IMR-90 (cell line): ENCODE measurements around the gene PBRM1. TPM values are rescaled to one million over a fixed set of nuclear protein-coding genes. Genes with fewer than 3 reads are reported as not detected.
A peak's percentile ranks its signal among the peaks of the same experiment; 100 is the strongest.

Experiments
- ATAC-seq: fragments of 200-7000 bp; cut with Tn5 transposase; 2 replicates; pipeline ENCODE4 v1.9.1; 2020; ENCODE audit warnings: low read depth, mild to moderate bottlenecking, moderate library complexity
- BruUV-seq: library from RNA; stranded (reverse); fragments of 400-500 nt; replicated peaks from 2 replicates; lab custom pipeline; 2021; lab: Mats Ljungman, UMichigan
- CTCF ChIA-PET: fragments of 300-600 bp; formaldehyde crosslinking; extraction: SDS; loops from one replicate; lab custom pipeline; 2021; ENCODE audit warnings: antibody characterized with exemption; lab: Yijun Ruan, JAX
- POLR2A ChIA-PET: fragments of 300-600 bp; sonication (Branson Sonifier 250); formaldehyde crosslinking; loops from one replicate; lab custom pipeline; 2022; ENCODE audit warnings: antibody characterized with exemption; ENCODE audit not compliant: unreplicated experiment; lab: Charles Lee
- DNase-seq: peaks from one replicate; pipeline ENCODE4 v3.0.0; 2013
- H2AFZ ChIP-seq: replicated peaks from 2 replicates; pipeline ENCODE3; 2013; ENCODE audit warnings: low read length, mild to moderate bottlenecking; ENCODE audit not compliant: poor library complexity
- H2AK5ac ChIP-seq: 2 replicates; pipeline ENCODE4 v1.6.1; 2013; ENCODE audit warnings: low read depth, low read length, inconsistent platforms
- H2AK9ac ChIP-seq: replicated peaks from 2 replicates; pipeline ENCODE3; 2013; ENCODE audit warnings: mild to moderate bottlenecking, low read depth, low read length, moderate library complexity; ENCODE audit not compliant: poor library complexity
- H2BK120ac ChIP-seq: 2 replicates; pipeline ENCODE4 v1.6.1; 2013; ENCODE audit warnings: low read depth, low read length, inconsistent platforms
- H2BK15ac ChIP-seq: 3 replicates; pipeline ENCODE4 v1.6.1; 2013; ENCODE audit warnings: low read depth, low read length, inconsistent platforms
- H2BK20ac ChIP-seq: 2 replicates; pipeline ENCODE4 v1.6.1; 2013; ENCODE audit warnings: low read depth, mild to moderate bottlenecking, inconsistent platforms, low read length, moderate library complexity
- H2BK5ac ChIP-seq: 2 replicates; pipeline ENCODE4 v1.6.1; 2013; ENCODE audit warnings: mild to moderate bottlenecking, low read depth, low read length, inconsistent platforms; ENCODE audit not compliant: poor library complexity, severe bottlenecking
- H3K14ac ChIP-seq: replicated peaks from 2 replicates; pipeline ENCODE4 v1.6.1; 2013; ENCODE audit warnings: low read depth, low read length, inconsistent platforms
- H3K18ac ChIP-seq: 2 replicates; pipeline ENCODE4 v1.6.1; 2013; ENCODE audit warnings: low read depth, low read length, control low read depth
- H3K23ac ChIP-seq: 2 replicates; pipeline ENCODE4 v1.6.1; 2013; ENCODE audit warnings: low read depth, low read length, inconsistent platforms
- H3K27ac ChIP-seq: 2 replicates; pipeline ENCODE4 v1.5.1; 2013; ENCODE audit warnings: mild to moderate bottlenecking, control low read depth, low read length; ENCODE audit not compliant: insufficient read depth
- H3K27me3 ChIP-seq: 2 replicates; pipeline ENCODE4 v1.6.1; 2013; ENCODE audit warnings: low read length; ENCODE audit not compliant: control insufficient read depth, insufficient read depth
- H3K36me3 ChIP-seq: 2 replicates; pipeline ENCODE4 v1.6.1; 2013; ENCODE audit warnings: low read length, mixed read lengths; ENCODE audit not compliant: control insufficient read depth, insufficient read depth
- H3K4ac ChIP-seq: 2 replicates; pipeline ENCODE4 v1.6.1; 2013; ENCODE audit warnings: low read depth, low read length, inconsistent platforms
- H3K4me1 ChIP-seq: 2 replicates; pipeline ENCODE4 v1.6.1; 2013; ENCODE audit warnings: low read length, mixed read lengths; ENCODE audit not compliant: control insufficient read depth, insufficient read depth
- H3K4me2 ChIP-seq: 2 replicates; pipeline ENCODE4 v1.6.1; 2013; ENCODE audit warnings: low read depth, mild to moderate bottlenecking, control low read depth, low read length, moderate library complexity
- H3K4me3 ChIP-seq: 2 replicates; pipeline ENCODE4 v1.5.1; 2013; ENCODE audit warnings: low read depth, mild to moderate bottlenecking, control low read depth, low read length, moderate library complexity; ENCODE audit not compliant: insufficient read depth
- H3K56ac ChIP-seq: 2 replicates; pipeline ENCODE4 v1.6.1; 2013; ENCODE audit warnings: low read length, inconsistent platforms; ENCODE audit not compliant: insufficient read depth; ENCODE audit errors: extremely low read depth
- H3K79me1 ChIP-seq, 2 experiments: 2 replicates each; pipeline ENCODE4 v1.6.1; 2013; ENCODE audit warnings: low read length in 2 of 2, inconsistent platforms in 1 of 2, low read depth in 1 of 2
- H3K9ac ChIP-seq: 2 replicates; pipeline ENCODE4 v1.6.1; 2013; ENCODE audit warnings: low read depth, low read length, control low read depth
- H3K9me1 ChIP-seq: 2 replicates; pipeline ENCODE4 v1.6.1; 2013; ENCODE audit warnings: low read length, inconsistent platforms; ENCODE audit not compliant: insufficient read depth
- H3K9me3 ChIP-seq: 2 replicates; pipeline ENCODE4 v1.6.1; 2013; ENCODE audit warnings: low read length; ENCODE audit not compliant: control insufficient read depth, insufficient read depth
- H4K20me1 ChIP-seq: 2 replicates; pipeline ENCODE4 v1.6.1; 2013; ENCODE audit warnings: low read length, inconsistent platforms; ENCODE audit not compliant: insufficient read depth
- H4K5ac ChIP-seq: 2 replicates; pipeline ENCODE4 v1.6.1; 2013; ENCODE audit warnings: mild to moderate bottlenecking, low read depth, low read length, control low read depth
- H4K8ac ChIP-seq, 2 experiments: 2 replicates each; pipeline ENCODE4 v1.6.1; 2013; ENCODE audit warnings: low read depth in 2 of 2, low read length in 2 of 2, control low read depth in 1 of 2, inconsistent platforms in 1 of 2
- H4K91ac ChIP-seq: 2 replicates; pipeline ENCODE4 v1.6.1; 2013; ENCODE audit warnings: low read depth, low read length, inconsistent platforms; ENCODE audit not compliant: insufficient read depth
- BHLHE40 ChIP-seq: fragments of 150-350 bp; IDR thresholded peaks from 2 replicates; pipeline ENCODE4 v1.6.1; 2016; ENCODE audit warnings: mild to moderate bottlenecking, low read depth, low read length
- CEBPB ChIP-seq: IDR thresholded peaks from 2 replicates; pipeline ENCODE4 v1.6.1; 2012; ENCODE audit warnings: low read depth, low read length, improper control_type of control experiment
- MAFK ChIP-seq: IDR thresholded peaks from 2 replicates; pipeline ENCODE4 v1.6.1; 2012; ENCODE audit warnings: low read depth, low read length, improper control_type of control experiment
- MXI1 ChIP-seq: IDR thresholded peaks from 2 replicates; pipeline ENCODE4 v1.6.1; 2012; ENCODE audit warnings: low read depth, mild to moderate bottlenecking, low read length, moderate library complexity, borderline replicate concordance
- NFE2L2 ChIP-seq: fragments of 150-350 bp; IDR thresholded peaks from 2 replicates; pipeline ENCODE4 v1.6.1; 2016; ENCODE audit warnings: low read depth, mild to moderate bottlenecking, low read length
- POLR2A ChIP-seq: IDR thresholded peaks from 2 replicates; pipeline ENCODE4 v1.6.1; 2012; ENCODE audit warnings: mild to moderate bottlenecking, low read depth, low read length
- RAD21 ChIP-seq: IDR thresholded peaks from 2 replicates; pipeline ENCODE4 v1.6.1; 2012; ENCODE audit warnings: low read length, improper control_type of control experiment
- RFX5 ChIP-seq: IDR thresholded peaks from 2 replicates; pipeline ENCODE4 v1.8.0; 2012; ENCODE audit warnings: low read depth, mild to moderate bottlenecking, low read length, moderate library complexity
- SMC3 ChIP-seq: fragments of 150-350 bp; IDR thresholded peaks from 2 replicates; pipeline ENCODE4 v1.6.1; 2016; ENCODE audit warnings: low read depth, mild to moderate bottlenecking, antibody characterized with exemption, low read length, moderate library complexity
- WGBS, 2 experiments: methylation state at CpG; one replicate each; pipeline versions ENCODE4 v1.1.5 to v1.1.7; 2013; ENCODE audit warnings: missing lambda C conversion rate in 2 of 2; ENCODE audit not compliant: insufficient read length in 1 of 2; ENCODE audit errors: extremely low coverage in 2 of 2; 5-methylcytosine and 5-hydroxymethylcytosine counted together
- dilution Hi-C: fragments of 300-500 bp; cut with HindIII; formaldehyde crosslinking; loops from one replicate; pipeline ENCODE4 v1.14.3; 2018; ENCODE audit warnings: low sequenced_read_pairs; ENCODE audit not compliant: unreplicated experiment
- in situ Hi-C: fragments of 300-500 bp; cut with MboI; formaldehyde crosslinking; loops from 3 replicates; pipeline ENCODE4 v1.14.3; 2019; ENCODE audit warnings: low sequenced_read_pairs, inconsistent platforms, mixed read lengths
- intact Hi-C: fragments of 100-400 bp; cut with micrococcal nuclease; formaldehyde crosslinking; loops from 2 replicates; pipeline ENCODE4 v1.10.0; 2022
- polyA plus RNA-seq, 3 experiments: library from polyadenylated mRNA; depleted of rRNA; stranded (reverse); fragments of >200 nt; gene quantifications; 2 replicates each; pipeline ENCODE4 v1.2.3, GENCODE V29; 2012; ENCODE audit warnings: low replicate concordance in 1 of 3
- total RNA-seq: library from RNA; depleted of rRNA; stranded (reverse); fragments of >200 nt; gene quantifications from 2 replicates; pipeline ENCODE4 v1.2.3, GENCODE V29; 2012
- TF ChIP-seq, protein P1 (sequence below): fragments of 150-350 bp; IDR thresholded peaks from 2 replicates; pipeline ENCODE4 v1.6.1; 2016; ENCODE audit warnings: low read depth, mild to moderate bottlenecking, low read length, moderate library complexity, borderline replicate concordance
- TF ChIP-seq, protein P2 (sequence below): fragments of 150-350 bp; IDR thresholded peaks from 2 replicates; pipeline ENCODE4 v1.6.1; 2017; ENCODE audit warnings: mild to moderate bottlenecking, antibody characterized with exemption, low read length, low read depth

The PBRM1 gene
- total and polyA plus RNA-seq, 2 of the 4 experiments (the other 2 are of a cell fraction) = 16.5 to 72.6 TPM

DNA sequence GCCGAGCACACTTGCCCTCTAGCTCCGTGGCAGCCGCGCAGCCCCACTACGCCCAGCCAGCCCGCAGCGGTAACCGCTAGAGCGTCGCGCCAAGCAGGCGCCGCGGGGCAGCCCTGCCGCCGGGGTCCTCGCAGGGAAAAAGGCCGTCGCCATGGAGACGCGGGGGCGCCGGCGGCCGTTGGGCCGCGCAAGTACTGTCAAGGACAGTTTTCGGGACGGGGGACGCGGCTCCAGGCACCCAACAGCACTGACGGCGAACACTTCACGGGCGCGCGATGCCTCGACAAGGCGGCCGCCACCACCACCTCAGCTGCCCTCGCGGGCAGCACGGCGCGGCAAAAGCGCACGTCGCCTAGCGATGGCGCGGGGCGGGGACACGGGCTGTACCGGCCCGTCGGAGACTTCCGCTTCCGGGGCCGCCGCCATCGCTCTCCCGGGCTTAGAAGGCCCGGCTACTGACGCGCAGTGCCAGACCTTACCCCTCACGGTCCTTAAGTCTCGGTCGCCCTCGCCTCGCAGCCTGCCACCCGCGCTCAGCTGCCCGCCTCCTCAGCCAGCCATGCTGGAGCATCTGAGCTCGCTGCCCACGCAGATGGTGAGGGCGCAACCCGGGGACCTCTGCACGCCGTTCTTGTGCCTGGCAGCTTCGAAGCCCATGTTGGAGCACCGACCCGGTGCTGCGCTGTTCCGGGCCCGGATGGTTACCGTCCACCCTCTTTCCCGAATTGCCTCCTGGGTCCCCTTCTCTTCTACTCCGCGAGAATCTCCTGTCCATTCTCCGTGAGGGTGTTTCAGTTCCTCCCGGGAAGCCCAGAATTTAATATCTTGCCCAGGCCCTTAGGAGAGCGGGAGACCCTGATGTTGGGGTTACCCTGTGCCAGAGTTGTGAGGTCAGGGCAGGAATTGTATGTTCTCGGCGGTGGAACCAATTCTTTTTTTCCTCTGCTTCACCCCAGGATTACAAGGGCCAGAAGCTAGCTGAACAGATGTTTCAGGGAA lies 20.3 kb upstream of the PBRM1 start, which contains the start of the genes GLT8D1 and SPCS1:
Gene GLT8D1, minus strand, starts transcription at position 104 of the 999 bp plus-strand sequence. CDS start 5,331 bp downstream, outside the sequence.
Gene SPCS1, plus strand, starts transcription at position 419 of the 999 bp plus-strand sequence. Its CDS starts 141 bp downstream, at position 560.
- H3K9ac ChIP-seq = peak within 1 kb of the TSS; percentile 98
- peak within 1 kb of the TSS; percentile 99 for H2AK5ac ChIP-seq
- H2BK120ac ChIP-seq = peak within 1 kb of the TSS; percentile 53
- H2BK20ac ChIP-seq = no peak within 1 kb of the TSS; the same call in 1 of the 2 replicates
- peaks cover 5% of the 10 kb centered on the region; the same call in 1 of the 2 replicates for H3K9me1 ChIP-seq
- peak within 1 kb of the TSS; percentile 99 for H3K14ac ChIP-seq
- H4K20me1 ChIP-seq = peaks cover 12% of the 10 kb centered on the region; the same call in 1 of the 2 replicates
- WGBS, 2 experiments = 0% methylated on average over 34 of the region's 94 CpGs; no CpG with 5 or more reads in 1 of the 2 experiments
- H3K27ac ChIP-seq = peak within 1 kb of the TSS; percentile 97
- peak within 1 kb of the TSS; percentile 91 for H2BK5ac ChIP-seq
- TF ChIP-seq RFX5 (no peak), MAFK (no peak), BHLHE40 (no peak), MXI1 (peak; percentile 94), NFE2L2 (no peak), POLR2A (peak; percentile 87), RAD21 (no peak), SMC3 (no peak), CEBPB (no peak)
- TF ChIP-seq, protein P1, sequence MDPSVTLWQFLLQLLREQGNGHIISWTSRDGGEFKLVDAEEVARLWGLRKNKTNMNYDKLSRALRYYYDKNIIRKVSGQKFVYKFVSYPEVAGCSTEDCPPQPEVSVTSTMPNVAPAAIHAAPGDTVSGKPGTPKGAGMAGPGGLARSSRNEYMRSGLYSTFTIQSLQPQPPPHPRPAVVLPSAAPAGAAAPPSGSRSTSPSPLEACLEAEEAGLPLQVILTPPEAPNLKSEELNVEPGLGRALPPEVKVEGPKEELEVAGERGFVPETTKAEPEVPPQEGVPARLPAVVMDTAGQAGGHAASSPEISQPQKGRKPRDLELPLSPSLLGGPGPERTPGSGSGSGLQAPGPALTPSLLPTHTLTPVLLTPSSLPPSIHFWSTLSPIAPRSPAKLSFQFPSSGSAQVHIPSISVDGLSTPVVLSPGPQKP = no peak
- TF ChIP-seq, protein P2, sequence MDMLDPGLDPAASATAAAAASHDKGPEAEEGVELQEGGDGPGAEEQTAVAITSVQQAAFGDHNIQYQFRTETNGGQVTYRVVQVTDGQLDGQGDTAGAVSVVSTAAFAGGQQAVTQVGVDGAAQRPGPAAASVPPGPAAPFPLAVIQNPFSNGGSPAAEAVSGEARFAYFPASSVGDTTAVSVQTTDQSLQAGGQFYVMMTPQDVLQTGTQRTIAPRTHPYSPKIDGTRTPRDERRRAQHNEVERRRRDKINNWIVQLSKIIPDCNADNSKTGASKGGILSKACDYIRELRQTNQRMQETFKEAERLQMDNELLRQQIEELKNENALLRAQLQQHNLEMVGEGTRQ = no peak
- peaks cover 22 to 61% of the 10 kb centered on the region in 2 experiments for H3K79me1 ChIP-seq
- ChIA-PET CTCF (no interaction called here), POLR2A (no interaction called here)
- dilution Hi-C loops (no loop called here), intact Hi-C loops (no loop called here), in situ Hi-C loops (no loop called here)
- peak within 1 kb of the TSS; percentile 100 for H2AFZ ChIP-seq
- peak within 1 kb of the TSS; percentile 87 to 96 for H4K8ac ChIP-seq
- DNase-seq = peak; percentile 79
- no peaks in the 10 kb centered on the region for H3K9me3 ChIP-seq
- peak; percentile 91 for ATAC-seq
- H3K23ac ChIP-seq = peak within 1 kb of the TSS; percentile 95
- H3K4ac ChIP-seq = peak within 1 kb of the TSS; percentile 97
- peaks cover 4% of the 10 kb centered on the region for H3K36me3 ChIP-seq
- H4K91ac ChIP-seq = peak within 1 kb of the TSS; percentile 96
- H2AK9ac ChIP-seq = peak within 1 kb of the TSS; percentile 100
- no TSS peak for BruUV-seq
- H4K5ac ChIP-seq = peak within 1 kb of the TSS; percentile 87
- H3K4me2 ChIP-seq = peak within 1 kb of the TSS; percentile 100
- peaks cover 5% of the 10 kb centered on the region for H3K4me1 ChIP-seq
- no peaks in the 10 kb centered on the region for H3K27me3 ChIP-seq
- H3K18ac ChIP-seq = peak within 1 kb of the TSS; percentile 58
- H3K4me3 ChIP-seq = peak within 1 kb of the TSS; percentile 95
- peak within 1 kb of the TSS; percentile 92 for H3K56ac ChIP-seq
- H2BK15ac ChIP-seq = peak within 1 kb of the TSS; percentile 59; the same call in 1 of the 3 replicates
